COLO668 (cell line): ENCODE results near the gene SMURF1.
A peak's percentile ranks its signal among the peaks of the same experiment; 100 is the strongest.

Source experiments
- DNase-seq: peaks from one replicate; lab custom pipeline; 2025; ENCODE audit not compliant: unreplicated experiment; lab: John Stamatoyannopoulos, UW

The SMURF1 gene

DNA sequence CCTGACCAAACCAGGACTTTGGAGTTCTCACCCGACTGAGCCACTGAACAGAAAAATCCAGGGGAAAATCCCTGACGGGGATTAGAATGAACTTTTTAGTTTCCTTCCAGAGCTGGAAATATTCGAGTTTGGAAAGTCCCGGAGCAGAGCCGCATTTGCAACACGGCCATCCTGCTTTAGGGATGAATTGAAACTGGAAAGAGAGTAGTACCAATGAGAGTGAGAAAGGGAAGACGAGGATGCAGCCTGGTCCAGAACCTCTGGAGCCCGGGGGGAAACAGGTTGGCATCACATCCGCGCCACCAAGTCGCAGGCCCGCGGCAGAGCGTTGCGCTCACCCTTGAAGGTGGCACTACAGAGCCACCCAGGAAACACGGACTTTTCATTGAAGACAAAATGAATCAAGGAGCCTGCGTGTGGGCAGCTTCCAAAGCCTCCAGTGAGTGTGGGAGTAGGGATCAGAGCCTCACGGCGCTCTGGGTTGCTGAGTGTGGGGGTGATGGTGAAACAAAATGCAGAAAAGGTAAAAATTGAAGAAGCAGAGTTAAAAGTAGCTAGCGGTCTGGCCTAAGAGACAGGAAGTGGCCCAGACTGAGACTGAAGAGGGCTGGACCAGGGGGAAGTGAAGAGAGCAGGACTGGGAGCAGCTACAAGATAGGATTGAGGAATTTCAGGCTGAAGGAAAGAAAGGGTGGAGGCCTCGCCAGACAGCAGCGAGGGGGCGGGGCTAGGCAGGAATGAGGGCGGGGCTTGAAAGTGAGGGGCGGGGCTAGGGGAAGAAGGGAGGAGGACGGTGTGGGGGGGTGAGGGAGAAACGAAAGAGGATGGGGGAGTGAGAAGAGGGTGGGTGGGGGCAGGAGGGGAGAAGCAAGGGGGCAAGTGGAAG lies 1.8 kb downstream of the SMURF1 start:
- DNase-seq: peak; percentile 10

GRCh38 chr7:99141334-99141733 lies 2.6 kb downstream of the SMURF1 start:
- no peak for DNase-seq

GRCh38 chr7:99140813-99141212 lies 3.1 kb downstream of the SMURF1 start:
- DNase-seq: no peak

DNA sequence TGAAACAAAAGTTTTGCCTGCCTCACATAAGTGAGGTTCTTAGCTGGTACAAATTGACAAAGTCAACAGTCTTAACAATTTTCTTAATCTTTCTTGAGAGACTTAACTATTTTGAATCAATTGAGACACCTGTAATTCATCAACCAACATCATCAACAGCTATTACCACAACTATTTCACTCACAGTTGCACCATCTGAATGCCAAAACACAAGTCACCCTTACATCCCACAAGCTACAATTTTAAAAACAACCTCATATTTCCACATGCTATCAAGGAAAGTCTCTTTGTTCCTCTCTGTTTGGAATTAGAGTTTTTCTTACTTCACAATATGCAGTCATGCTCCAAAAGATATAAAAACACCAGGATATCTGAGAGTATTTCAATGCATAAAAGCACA lies 4.9 kb downstream of the SMURF1 start:
- no peak for DNase-seq

DNA sequence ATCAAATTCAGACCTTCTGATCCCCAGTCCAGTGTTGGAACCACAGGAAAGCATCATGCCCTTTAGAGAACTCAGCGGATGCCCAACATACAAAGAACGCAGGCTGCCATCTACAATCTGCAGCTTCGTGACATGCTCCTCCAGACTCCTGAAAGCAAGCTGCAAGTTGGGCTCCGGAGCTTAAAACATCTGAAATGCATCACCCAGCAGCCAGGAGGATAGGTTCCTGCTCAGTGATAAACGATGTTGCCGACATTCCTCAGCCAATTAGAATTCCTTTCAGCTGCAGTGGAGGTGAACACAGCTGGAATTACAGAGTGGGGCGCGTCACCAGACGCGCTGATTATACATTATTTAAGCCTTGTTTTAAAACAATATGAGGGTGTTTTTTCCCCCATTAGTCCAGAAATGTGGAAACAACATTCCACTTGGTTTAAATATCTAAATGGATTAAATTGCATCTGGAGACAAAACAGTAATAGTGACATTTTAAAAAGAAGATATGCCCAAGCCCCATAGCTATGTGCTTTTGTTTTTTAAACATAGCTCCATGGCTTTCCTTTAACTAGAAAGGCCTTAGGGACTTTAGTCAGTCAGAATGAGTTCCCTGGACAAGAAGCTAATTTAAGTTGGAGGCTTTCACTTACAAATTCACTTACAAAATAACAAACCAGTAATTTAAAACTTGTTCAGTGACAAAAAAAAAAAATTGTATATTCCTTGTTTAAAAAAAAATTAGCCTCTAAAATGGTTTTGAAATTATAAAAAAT lies 6.3 kb downstream of the SMURF1 start:
- DNase-seq: no peak

GRCh38 chr7:99135938-99136337 lies 8.0 kb downstream of the SMURF1 start:
- no peak for DNase-seq

DNA sequence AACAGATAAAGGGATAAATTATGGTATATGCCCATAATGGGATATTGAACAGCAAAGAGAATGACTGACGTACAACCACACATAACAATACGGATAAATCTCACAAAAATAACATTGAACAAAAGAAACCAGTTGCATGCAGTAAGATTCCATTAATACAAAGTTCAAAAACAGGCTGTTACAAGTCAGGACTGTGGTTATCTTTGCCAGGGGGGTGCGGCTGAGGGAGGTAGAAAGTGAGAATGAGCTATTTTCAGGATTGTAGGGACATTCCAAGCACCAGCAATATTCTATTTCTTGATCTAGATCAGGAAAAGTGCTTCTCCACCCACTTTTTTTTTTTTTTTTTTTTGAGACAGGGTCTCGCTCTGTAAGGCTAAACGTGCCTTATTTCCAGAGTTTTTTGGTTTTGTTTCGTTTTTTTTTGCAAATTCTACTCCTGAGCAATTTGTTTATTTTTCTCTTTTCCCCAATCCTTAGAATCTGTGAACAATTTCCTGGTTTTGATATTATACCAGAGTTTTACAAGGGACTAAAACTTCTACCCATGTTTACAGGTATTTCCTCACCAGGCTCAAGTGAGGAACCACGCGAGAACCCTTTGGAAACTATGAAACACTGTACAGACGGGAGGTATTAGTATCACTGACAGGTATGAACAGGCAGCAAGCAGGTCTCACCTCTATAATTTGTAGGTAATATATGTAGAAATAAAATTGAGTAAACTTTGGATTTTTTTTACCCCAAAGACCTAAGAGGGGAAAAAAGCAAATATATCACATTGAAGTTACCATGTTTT lies 9.9 kb downstream of the SMURF1 start:
- DNase-seq: no peak

GRCh38 chr7:99132595-99133321 lies 11.2 kb downstream of the SMURF1 start:
- no peak for DNase-seq

DNA sequence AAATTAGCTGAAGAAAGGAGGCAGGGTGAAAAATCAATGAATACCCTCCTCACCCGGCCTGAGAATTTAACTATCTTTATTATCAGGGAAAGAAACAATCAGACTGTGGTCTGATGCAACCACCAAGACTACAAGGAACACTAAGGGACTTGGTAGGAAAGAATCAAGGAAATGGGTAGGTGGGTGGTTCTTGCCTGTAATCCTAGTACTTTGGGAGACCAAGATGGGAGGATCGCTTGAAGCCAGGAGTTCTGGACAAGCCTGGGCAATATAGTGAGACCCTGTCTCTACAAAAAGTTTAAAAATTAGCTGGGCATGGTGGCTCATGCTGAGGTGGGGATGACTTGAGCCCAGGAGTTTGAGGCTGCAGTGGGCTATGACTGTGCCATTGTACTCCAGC lies 12.6 kb downstream of the SMURF1 start:
- no peak for DNase-seq

DNA sequence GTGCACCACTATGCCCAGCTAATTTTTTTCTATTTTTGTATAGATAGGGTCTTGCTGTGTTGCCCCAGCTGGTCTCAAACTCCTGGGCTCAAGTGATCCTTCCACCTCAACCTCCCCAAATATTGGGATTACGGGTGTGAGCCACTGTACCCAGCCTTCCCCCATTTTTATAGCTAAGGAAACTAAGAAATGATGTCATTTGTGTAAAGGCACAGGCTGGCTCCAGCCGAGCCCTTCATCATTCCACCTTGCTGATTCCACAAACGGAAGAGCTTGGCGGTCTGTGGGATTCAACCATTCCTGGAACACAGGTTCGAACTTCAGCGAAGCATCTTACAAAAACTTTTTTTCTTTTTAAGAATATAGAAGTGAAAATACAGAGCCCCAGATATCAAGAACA lies 14.4 kb downstream of the SMURF1 start:
- DNase-seq: no peak

- DNase-seq: no peak
Observed at GRCh38 chr7:99129001-99129400, 14.9 kb downstream of the SMURF1 start.

- DNase-seq: no peak
Observed at GRCh38 chr7:99128076-99128950, 15.6 kb downstream of the SMURF1 start.

DNA sequence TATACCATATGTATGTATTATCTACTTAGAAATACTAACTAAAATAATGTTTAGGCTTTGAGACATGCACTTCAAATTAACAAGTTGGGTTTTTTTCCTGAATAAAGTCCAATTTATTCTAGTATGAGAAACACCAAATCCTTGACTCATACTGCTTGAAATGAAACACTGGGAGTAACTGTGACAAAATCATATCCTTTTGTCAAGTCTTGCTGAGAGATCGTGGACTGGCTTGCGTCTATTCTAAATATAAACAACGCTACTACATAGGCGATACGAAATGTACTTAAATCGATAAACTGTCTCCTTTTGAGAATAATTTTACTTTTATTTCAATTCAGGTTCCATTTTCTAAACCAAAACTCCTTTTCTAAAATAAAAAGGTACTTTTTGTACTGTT lies 16.3 kb downstream of the SMURF1 start:
- DNase-seq: no peak

DNA sequence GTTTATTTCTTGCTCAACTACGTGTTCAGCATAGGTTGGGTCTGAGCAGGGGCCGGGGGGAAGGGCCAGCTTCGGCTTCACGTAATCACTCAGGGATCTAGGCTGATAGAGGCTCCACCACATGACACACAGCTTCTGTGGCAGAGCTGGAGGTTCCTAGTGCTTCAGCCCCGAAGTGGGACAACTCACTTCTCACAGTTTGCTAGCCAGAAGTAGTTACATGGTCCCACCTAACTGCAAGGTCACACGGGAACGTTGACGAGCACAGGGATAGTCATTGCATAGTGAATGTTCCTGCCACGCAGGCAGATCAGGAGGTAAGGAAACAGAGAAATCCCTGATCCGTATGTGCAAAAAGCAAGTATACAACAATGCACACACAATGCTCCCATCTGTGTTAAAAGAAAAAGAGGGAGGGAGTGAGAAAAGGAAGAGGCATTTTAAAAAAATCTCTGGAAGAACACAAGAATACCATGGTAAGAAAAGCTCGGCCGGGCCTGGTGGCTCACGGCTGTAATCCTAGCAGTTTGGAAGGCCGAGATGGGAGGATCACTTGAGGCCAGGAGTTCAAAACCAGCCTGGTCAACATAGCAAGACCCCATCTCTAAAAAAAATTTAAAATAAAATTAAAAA lies 16.9 kb downstream of the SMURF1 start:
- no peak for DNase-seq

- DNase-seq: peak; percentile 37
Observed at GRCh38 chr7:99125505-99125865, 18.4 kb downstream of the SMURF1 start.

GRCh38 chr7:99124751-99125504 lies 19.0 kb downstream of the SMURF1 start:
- no peak for DNase-seq

GRCh38 chr7:99124236-99124635 lies 19.7 kb downstream of the SMURF1 start:
- no peak for DNase-seq

DNA sequence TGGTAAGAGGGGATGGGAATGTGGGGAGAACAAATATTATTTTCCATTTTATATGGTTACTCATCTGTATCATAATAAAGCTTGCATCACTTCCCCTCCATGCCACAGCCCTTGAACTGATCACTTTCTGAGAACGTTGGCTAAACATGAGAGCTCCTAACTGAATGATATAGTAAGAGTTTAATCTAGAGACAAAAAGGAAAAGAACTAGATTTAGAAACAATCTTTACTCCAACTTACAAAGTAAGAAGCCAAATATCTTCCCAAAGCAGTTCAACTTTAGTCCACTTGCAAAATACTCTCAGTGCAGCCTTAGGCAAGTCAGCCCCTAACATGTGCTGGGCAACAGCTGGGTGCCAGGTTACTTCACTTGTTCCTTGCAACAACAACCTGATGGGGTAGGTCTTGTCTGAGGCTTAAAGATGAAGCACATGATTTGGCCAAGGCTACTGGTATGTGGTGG lies 20.3 kb downstream of the SMURF1 start:
- DNase-seq: no peak

DNA sequence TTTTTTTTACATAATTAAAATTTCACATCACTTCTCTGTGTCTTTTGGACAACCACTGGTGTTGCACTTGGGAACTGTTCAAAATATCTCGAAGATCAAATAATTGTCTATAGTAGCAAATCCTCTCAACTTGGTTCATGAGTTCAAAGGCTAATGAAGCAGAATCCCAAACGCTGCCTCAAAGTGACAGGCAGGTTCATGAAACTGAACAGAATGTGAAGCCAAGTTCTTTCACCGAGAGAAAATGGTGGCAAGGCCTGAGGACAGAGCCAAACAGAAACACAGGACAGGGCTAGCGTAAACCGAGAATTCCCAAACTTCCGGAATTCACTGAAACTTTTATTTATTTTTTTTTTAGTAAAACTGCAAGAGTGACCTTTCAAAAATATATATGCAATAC lies 21.1 kb downstream of the SMURF1 start:
- DNase-seq: no peak
